Effector memory CD8-positive, alpha-beta T cell (primary cell): ENCODE results near the gene CES3.

Experiments used
- ATAC-seq: fragments of 150-1000 bp; cut with Tn5 transposase; replicated peaks from 2 replicates; pipeline ENCODE4 v1.10.0; 2021; ENCODE audit warnings: mild to moderate bottlenecking, moderate library complexity
- DNase-seq, 3 experiments: peaks; one replicate each; pipeline ENCODE4 v3.0.0; 2021
- H3K27ac Mint-ChIP-seq, 2 donors: one replicate each; pipeline ENCODE4 v1.8.0; 2022; ENCODE audit warnings: mild to moderate bottlenecking in 2 of 2, mixed read lengths in 2 of 2, moderate library complexity in 2 of 2
- H3K27me3 Mint-ChIP-seq, 2 donors: one replicate each; pipeline ENCODE4 v1.8.0; 2022; ENCODE audit warnings: mixed read lengths in 2 of 2
- H3K36me3 Mint-ChIP-seq: one replicate; pipeline ENCODE4 v1.8.0; 2022; ENCODE audit warnings: mild to moderate bottlenecking, moderate library complexity, mixed read lengths; ENCODE audit not compliant: insufficient read depth
- H3K4me1 Mint-ChIP-seq, 2 donors: one replicate each; pipeline ENCODE4 v1.8.0; 2022; ENCODE audit warnings: low read depth in 2 of 2, mixed read lengths in 2 of 2
- H3K4me3 Mint-ChIP-seq, 2 donors: one replicate each; pipeline ENCODE4 v1.8.0; 2022; ENCODE audit warnings: mild to moderate bottlenecking in 2 of 2, mixed read lengths in 2 of 2, moderate library complexity in 2 of 2
- H3K9me3 Mint-ChIP-seq, 2 donors: one replicate each; pipeline ENCODE4 v1.8.0; 2022; ENCODE audit warnings: mixed read lengths in 2 of 2

CES3 gene

DNA sequence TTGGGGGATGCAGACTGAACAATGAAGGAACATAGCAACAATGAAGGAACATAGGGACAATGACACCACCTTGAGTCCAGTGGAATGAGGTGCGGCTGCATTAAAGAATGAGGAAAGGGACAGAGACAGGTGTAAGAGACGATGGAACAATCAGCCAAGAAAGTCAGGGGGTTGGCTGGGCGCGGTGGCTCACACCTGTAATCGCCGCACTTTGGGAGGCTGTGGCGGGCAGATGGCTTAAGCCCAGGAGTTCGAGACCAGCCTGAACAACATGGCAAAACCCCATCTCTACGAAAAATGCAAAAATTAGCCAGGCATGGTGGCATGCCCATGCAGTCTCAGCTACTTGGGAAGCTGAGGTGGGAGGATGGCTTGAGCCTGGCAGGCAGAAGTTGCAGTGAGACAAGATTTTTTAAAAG is 54.3 kb downstream of the CES3 start:
- H3K4me1 Mint-ChIP-seq: peaks cover 0 to 6% of the 10 kb centered on the region in 2 donors
- H3K4me3 Mint-ChIP-seq: no peak overlapping the region
- H3K27me3 Mint-ChIP-seq: no peaks in the 10 kb centered on the region
- ATAC-seq (no peak), DNase-seq (no peak)
- no peak overlapping the region for H3K27ac Mint-ChIP-seq
- no peaks in the 10 kb centered on the region for H3K9me3 Mint-ChIP-seq
- peaks cover 3% of the 10 kb centered on the region for H3K36me3 Mint-ChIP-seq

DNA sequence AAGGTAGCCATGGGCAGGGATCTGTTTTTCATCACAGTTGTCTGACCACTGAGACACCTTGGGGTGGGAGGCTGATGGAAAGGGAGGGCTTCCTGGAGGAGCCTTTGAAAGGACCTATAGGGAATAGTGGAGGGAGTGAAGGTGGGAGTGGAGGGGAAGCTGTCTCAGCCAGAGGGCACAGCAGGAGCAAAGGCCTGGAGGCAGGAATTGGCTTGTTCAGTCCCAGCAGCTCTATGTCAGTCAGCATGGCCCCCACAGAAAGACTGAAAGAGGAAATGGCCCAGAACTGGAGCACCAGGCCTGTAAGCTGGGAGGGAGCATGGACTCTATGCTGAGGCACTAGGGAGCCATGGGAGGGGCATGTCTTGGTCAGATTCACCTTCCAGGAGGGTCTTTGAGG is 55.1 kb downstream of the CES3 start:
- peaks cover 0 to 6% of the 10 kb centered on the region in 2 donors for H3K4me1 Mint-ChIP-seq
- peak overlapping the region in 1 of 2 donors; percentile 65 for H3K27ac Mint-ChIP-seq
- DNase-seq: no peak
- H3K36me3 Mint-ChIP-seq: peaks cover 3% of the 10 kb centered on the region
- H3K27me3 Mint-ChIP-seq: no peaks in the 10 kb centered on the region
- H3K4me3 Mint-ChIP-seq: no peak overlapping the region
- no peak for ATAC-seq
- H3K9me3 Mint-ChIP-seq: no peaks in the 10 kb centered on the region

DNA sequence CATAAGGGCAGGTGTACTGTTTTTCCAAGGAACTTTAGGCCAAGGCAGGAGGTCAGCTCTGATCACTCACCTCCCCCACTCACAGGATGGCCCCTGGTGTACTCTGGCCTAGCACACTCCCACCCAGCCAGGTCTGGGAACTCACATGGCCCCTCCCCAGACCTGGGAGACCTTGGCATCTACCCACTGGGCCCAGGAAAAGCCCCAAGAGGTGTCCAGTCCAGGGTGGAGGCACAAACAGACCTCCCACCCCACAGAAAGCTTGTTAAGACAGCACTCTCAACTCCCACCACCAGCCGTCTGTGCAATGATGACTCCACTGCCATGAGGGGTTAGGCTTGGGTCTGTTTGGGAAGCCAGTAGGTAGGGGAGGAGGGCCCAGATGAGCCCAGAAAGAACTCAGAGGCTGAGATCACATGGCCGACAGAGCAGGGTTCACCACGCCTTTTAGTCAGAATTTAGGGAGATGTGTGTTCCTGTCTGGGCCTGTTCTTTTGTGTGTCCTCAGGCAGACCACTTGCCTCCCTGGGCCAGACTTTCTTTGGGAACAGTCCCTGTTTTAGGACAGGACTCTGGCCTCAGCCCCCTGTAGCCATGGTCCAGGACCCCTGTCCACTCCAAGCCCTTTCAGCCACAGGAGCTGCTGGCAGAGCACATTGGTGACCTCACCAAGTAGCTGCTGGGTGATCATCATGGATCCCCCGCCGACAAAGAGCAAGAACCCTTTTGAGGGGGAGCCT is 55.8 kb downstream of the CES3 start:
- Mint-ChIP-seq H3K27me3 (no peaks in the 10 kb centered on the region), H3K27ac (peak overlapping the region in 1 of 2 donors; percentile 65), H3K36me3 (peaks cover 3% of the 10 kb centered on the region), H3K4me3 (no peak overlapping the region), H3K4me1 (peaks cover 0 to 6% of the 10 kb centered on the region in 2 donors), H3K9me3 (no peaks in the 10 kb centered on the region)
- no peak for ATAC-seq
- no peak for DNase-seq

- peaks cover 3% of the 10 kb centered on the region for H3K36me3 Mint-ChIP-seq
- H3K9me3 Mint-ChIP-seq: no peaks in the 10 kb centered on the region
- H3K27me3 Mint-ChIP-seq: no peaks in the 10 kb centered on the region
- no peak overlapping the region for H3K4me3 Mint-ChIP-seq
- H3K4me1 Mint-ChIP-seq: peaks cover 0 to 6% of the 10 kb centered on the region in 2 donors
- DNase-seq (no peak), ATAC-seq (no peak)
- H3K27ac Mint-ChIP-seq: no peak overlapping the region
Observed at GRCh38 chr16:67017421-67017750, 56.3 kb downstream of the CES3 start.

GRCh38 chr16:67017810-67018488 is 56.9 kb downstream of the CES3 start:
- ATAC-seq (peak; percentile 82), DNase-seq (peak; percentile 72 to 81 (median 77))
- Mint-ChIP-seq H3K27ac (no peak overlapping the region), H3K4me1 (peaks cover 0 to 6% of the 10 kb centered on the region in 2 donors), H3K36me3 (peaks cover 3% of the 10 kb centered on the region), H3K4me3 (no peak overlapping the region), H3K27me3 (no peaks in the 10 kb centered on the region), H3K9me3 (no peaks in the 10 kb centered on the region)

DNA sequence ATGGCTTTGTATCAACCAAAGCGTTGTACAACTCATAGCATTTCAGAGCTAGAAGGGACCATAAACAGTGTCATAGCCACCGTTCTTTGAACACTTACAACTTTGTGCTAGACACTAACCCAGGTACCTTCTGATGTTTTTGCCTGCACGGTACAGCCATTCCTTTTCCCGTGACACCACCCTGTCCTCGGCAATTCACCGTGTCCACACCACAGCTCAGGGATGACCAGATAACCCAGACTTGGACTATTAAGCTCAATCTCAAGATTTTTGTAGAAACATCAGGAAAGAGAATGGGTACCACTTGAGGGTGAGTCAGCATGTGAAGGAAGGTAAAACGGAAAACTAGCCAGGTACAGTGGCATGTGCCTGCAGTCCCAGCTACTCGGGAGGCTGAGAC is 58.1 kb downstream of the CES3 start:
- Mint-ChIP-seq H3K9me3 (no peaks in the 10 kb centered on the region), H3K27ac (no peak overlapping the region), H3K27me3 (no peaks in the 10 kb centered on the region), H3K4me3 (no peak overlapping the region), H3K4me1 (peaks cover 0 to 4% of the 10 kb centered on the region in 2 donors), H3K36me3 (no peaks in the 10 kb centered on the region)
- DNase-seq: no peak
- ATAC-seq: no peak

DNA sequence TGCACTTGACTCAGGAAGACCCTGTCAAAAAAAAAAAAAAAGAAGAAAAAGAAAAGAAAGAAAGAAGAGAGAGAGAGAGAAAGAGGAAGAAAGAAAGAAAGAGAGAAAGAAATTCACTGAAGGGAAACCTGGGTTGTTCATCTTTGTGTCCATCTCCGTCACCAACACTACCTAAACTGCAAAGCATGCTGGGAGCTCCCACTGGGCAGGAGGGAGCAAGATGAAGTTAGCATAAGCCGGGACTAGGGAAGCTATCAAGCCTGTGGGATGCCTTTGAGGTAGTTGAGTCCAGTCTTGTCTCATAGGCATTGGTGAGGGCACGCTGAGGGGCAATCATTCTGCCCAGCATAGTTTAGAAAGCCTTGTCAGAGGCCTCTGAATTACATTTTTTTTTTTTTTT is 60.3 kb downstream of the CES3 start:
- no peak for ATAC-seq
- H3K27me3 Mint-ChIP-seq: no peaks in the 10 kb centered on the region
- no peak for DNase-seq
- no peak overlapping the region for H3K27ac Mint-ChIP-seq
- no peak overlapping the region for H3K4me3 Mint-ChIP-seq
- no peaks in the 10 kb centered on the region for H3K36me3 Mint-ChIP-seq
- no peaks in the 10 kb centered on the region for H3K9me3 Mint-ChIP-seq
- H3K4me1 Mint-ChIP-seq: no peaks in the 10 kb centered on the region

- DNase-seq: no peak
- Mint-ChIP-seq H3K4me3 (no peak overlapping the region), H3K27me3 (no peaks in the 10 kb centered on the region), H3K27ac (no peak overlapping the region), H3K36me3 (no peaks in the 10 kb centered on the region), H3K9me3 (no peaks in the 10 kb centered on the region), H3K4me1 (no peaks in the 10 kb centered on the region)
- ATAC-seq: no peak
Observed at GRCh38 chr16:67022531-67023214, 61.6 kb downstream of the CES3 start.

DNA sequence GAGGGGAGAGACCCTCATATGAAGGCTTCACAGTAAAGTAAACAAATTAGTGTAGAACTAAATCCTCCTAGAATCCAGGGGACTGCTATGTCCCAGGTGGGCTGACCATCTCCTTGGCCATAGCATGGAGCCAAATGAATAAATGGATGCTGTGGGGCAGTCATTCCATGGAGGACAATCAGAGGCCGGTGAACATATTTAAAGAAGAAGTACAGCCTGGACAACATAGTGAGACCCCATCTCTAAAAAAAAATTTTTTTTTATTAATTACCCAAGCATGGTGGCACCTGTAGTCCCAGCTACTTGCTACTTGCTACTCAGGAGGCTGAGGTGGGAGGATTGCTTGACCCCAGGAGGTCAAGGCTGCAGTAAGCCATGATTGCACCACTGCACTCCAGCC is 62.6 kb downstream of the CES3 start:
- DNase-seq: no peak
- H3K4me1 Mint-ChIP-seq: no peaks in the 10 kb centered on the region
- H3K36me3 Mint-ChIP-seq: peaks cover 6% of the 10 kb centered on the region
- no peak overlapping the region for H3K27ac Mint-ChIP-seq
- no peak for ATAC-seq
- H3K27me3 Mint-ChIP-seq: no peaks in the 10 kb centered on the region
- no peak overlapping the region for H3K4me3 Mint-ChIP-seq
- no peaks in the 10 kb centered on the region for H3K9me3 Mint-ChIP-seq
